K562 treated with DMSO at 1 percent for 48 hours (cell line): ENCODE measurements around the gene DDAH2. TPM values are rescaled to one million over a fixed set of nuclear protein-coding genes. Genes with fewer than 3 reads are reported as not detected.

Experiments used
- total RNA-seq: library from RNA; unstranded; fragments of 300-600 nt; gene quantifications from 2 replicates; pipeline ENCODE4 v1.2.3, GENCODE V29; 2022; ENCODE audit warnings: low replicate concordance; ENCODE audit errors: extremely low read depth

The DDAH2 gene, protein sequence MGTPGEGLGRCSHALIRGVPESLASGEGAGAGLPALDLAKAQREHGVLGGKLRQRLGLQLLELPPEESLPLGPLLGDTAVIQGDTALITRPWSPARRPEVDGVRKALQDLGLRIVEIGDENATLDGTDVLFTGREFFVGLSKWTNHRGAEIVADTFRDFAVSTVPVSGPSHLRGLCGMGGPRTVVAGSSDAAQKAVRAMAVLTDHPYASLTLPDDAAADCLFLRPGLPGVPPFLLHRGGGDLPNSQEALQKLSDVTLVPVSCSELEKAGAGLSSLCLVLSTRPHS
- not detected in 2 replicates for total RNA-seq

GRCh38 chr6:31728767-31729514, at the start of gene DDAH2:
Gene DDAH2 (minus strand): TSS chr6:31729299. CDS start chr6:31729161, 138 bp downstream.

DNA sequence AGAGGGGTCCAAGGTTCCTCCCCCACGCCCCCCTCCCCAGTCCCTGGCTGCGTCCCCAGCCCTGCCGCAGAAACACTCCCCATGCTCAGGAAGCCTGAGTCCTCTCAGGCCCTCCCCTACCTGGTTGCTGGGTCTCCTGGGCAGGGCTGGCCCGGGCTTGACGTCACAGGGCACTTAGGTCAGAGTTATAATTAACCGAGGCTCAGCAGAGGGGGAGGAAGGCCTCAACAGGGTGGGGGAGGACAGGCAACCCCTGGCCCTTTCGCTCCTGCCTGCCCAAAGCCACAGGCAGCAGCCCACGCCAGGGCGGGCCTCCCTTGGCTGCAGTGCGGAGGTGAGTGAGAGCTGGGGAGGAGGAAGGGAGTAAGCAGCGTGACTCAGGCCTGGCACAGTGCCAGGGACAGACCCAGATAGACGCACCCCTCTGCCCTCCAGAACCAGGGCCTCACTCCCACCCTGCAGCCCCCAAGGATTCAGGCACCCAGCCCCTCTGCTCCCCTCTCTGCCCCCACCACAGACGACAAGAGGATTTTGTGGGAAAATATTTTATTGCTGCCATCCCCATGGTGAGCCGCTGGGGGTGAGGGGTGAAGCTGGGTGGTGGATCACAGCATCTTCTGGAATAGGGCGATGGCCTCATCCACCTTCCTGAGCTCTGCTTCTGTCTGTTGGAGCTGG, 48.0 kb upstream of the DDAH2 start, which contains the start of gene VWA7:
Gene VWA7, minus strand, starts transcription at position 340 of the 678 bp plus-strand sequence. CDS start 549 bp downstream, outside the sequence.

DNA sequence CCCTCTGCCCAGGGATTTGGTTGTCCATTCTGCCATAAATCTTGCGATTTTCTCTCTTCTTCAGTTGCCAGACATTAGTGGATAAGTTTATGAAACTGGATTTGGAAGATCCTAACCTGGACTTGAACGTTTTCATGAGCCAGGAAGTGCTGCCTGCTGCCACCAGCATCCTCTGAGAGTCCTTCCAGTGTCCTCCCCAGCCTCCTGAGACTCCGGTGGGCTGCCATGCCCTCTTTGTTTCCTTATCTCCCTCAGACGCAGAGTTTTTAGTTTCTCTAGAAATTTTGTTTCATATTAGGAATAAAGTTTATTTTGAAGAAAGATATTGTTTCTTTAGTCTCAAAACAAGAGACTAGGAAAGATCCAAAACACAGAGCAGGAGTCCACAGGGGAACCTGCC, 33.3 kb upstream of the DDAH2 start, which contains the start of gene SAPCD1:
Gene SAPCD1, plus strand, starts transcription at position 301 of the 400 bp plus-strand sequence. CDS start 399 bp downstream, outside the sequence.

GRCh38 chr6:31739639-31740396, 10.7 kb upstream of the DDAH2 start, which contains the start of gene MSH5:
Gene MSH5 (plus strand): TSS chr6:31740005. CDS start chr6:31740467, 462 bp downstream.

DNA sequence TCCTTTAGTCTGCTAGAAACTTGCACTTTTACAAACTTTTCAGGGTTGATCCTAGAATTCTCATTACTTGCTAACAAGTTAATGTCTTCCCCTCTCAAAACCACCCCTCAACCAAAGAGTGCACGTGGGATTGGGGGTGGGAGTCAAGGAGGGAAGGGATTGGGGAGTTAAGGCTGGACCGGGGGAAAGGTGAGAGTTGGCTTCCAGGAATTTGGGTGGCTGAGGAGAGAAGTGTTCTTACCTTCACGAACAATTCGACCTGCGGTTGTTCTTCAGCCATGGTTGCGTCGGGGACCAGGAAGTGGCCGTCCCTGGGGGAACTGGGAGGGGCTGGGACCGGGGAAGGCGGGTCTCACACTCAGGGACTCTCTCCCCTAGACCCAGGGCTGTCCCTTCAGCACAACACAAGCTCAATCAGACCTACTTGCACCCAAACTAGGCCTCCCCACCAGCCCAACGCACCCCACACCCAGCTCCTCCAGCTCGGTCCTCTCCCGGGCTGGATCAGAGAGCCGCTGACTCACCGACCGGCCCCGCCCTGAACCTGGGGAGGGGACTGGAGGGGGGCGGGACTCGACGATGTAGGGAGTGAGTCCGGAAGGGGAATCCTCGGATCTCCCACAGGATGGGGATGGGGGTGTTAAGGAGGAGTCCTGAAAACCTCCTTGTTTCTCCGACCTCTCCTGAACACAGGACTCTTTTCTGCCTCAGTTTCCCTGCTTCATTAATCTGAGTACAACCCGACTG, 7.1 kb upstream of the DDAH2 start, which contains the start of gene CLIC1:
Gene CLIC1, minus strand, starts transcription at position 510 of the 747 bp plus-strand sequence. Its CDS starts 230 bp downstream, at position 280.

GRCh38 chr6:31723245-31723979, 5.7 kb downstream of the DDAH2 start, which contains the start of gene MPIG6B:
Gene MPIG6B (plus strand): TSS chr6:31723373. CDS start chr6:31723384, 11 bp downstream.

DNA sequence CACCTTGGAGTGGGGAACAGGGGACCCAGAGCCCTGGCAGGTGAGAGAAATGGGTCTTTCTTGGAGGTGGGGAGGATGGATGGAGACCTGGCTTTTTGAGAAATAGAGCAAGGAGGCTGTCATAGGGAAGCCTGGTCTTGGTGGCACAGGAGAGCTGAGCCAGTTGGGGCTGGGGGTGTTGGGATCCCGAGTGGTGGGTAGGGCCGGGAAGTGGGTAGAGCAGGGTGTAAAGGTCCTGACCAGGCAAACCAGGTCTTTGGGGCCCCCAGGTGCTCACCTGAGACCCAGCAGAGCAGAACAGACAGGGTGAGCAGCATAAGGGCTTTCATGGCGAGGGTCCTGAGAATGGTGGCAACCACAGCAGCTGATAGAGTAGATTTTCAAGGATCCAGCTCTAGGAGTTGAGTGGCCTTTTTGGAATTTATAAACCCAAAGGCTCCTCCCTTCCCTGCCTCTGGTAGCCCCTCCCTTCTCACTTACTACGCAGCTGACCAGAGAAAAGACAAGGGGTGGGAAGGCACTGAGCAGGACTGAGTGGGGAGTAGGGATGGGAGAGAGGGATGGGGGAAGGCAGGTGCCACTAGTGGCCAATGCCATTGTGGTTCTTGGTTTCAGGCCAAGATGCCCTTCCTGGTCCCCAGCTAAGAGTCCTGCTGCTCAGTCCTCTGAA, 7.6 kb downstream of the DDAH2 start, which contains the start of gene LY6G6C:
Gene LY6G6C, minus strand, starts transcription at position 396 of the 670 bp plus-strand sequence. Its CDS starts 67 bp downstream, at position 329.

DNA sequence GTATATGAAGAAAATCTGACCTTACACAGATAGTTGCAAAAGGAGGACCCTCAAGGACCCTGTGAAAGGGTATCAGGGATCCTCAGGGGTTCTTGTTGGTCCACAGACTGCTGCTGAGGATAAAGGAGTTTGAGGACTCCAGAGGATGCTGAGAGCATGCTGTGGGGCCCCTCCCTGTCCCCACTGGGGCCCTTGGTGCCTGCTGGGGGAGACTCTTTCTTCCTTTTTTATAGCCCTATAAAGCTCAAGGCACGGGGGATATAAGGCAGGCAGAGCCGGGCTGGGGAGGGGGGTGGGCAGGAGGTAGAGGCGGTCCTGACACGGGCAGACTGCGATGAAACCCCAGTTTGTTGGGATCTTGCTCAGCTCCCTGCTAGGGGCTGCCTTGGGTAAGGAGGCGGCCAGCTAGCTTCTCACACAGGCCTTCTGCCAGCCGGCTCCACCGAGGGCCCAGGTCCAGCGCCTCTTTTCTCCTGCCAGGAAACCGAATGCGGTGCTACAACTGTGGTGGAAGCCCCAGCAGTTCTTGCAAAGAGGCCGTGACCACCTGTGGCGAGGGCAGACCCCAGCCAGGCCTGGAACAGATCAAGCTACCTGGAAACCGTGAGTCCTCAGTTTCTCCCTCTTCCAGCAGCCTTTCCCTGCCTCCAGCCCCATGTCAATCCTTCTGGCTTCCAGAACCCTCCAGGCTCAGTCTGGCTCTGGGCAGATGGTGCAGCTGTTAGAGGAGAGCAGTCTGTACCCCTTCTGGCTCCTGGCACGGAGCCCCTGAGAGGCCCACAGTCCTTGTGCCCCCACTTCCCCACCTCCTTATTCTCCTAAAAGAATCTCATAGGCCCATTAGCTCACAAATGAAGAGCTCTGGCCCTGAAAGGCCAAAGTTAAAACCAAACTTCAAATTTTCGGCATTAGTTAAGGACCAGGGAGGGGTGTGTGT, 13.8 kb downstream of the DDAH2 start, which contains the start of gene LY6G6D:
Gene LY6G6D, plus strand, starts transcription at position 327 of the 937 bp plus-strand sequence. Its CDS starts 8 bp downstream, at position 335.

GRCh38 chr6:31706599-31706998, 22.5 kb downstream of the DDAH2 start, which contains the start of gene LY6G6F:
Gene LY6G6F (plus strand): TSS chr6:31706866. CDS start chr6:31706907, 41 bp downstream.

GRCh38 chr6:31702819-31703716, 26.0 kb downstream of the DDAH2 start, which contains the start of gene ABHD16A:
Gene ABHD16A (minus strand): TSS chr6:31703324. CDS start chr6:31703281, 43 bp downstream.

DNA sequence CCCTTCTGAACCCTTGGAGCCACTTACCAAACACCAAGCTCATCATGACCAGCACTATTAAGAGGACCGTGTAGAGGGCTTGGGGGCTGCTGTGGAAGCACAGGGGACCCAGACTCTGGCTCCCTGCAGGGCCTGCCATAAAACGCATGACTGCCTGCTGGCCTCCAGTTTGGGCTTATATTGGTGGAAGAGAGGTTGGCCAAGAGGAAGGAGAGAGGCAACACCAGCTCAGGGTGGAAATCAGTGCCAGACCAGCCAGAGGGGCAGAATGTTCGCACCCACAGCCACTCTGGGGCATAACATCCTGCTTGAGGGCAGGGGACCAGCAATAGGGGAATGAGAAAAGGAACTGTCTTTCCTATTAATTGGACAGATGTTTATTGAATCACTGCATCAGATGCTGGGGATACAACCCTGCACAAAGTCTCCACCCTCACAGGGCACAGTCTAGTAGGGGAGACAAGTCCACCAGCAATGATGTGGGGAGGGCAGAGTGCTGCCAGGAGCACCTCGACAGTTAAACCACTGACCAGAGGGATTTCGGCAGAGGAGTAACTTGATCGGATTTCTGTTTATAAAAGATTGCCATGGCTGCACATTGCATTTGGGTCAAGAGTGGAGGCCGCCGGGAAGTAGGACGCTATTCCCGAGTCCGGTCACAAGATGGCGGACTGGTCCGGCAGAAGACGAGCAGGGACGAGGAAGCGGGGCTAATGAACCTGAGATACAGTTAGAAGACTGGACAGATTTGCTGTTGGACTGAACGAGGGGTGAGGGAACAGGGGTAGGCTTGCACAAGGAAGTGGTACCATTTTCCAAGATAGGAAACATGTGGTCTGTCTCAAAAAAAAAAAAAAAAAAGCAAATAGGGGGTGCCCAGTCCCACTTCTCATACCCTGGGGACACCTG, 48.6 kb downstream of the DDAH2 start, which contains the start of gene LY6G5C:
Gene LY6G5C, minus strand, starts transcription at position 842 of the 909 bp plus-strand sequence. Its CDS starts 694 bp downstream, at position 148.

